HG02852 (cell line): ENCODE results near the gene CLRN2.

Experiments
- ATAC-seq: cut with Tn5 transposase; IDR thresholded peaks from one replicate; pipeline ENCODE4 v1.9.1; 2021; ENCODE audit warnings: mild to moderate bottlenecking, moderate library complexity; ENCODE audit not compliant: unreplicated experiment

Gene CLRN2

GRCh38 chr4:17514865-17515264, at the start of gene CLRN2:
TSS of gene CLRN2 (plus strand) at chr4:17515165. CDS start at chr4:17515267, 102 bp downstream.
- ATAC-seq, result no peak

- no peak for ATAC-seq
Observed at GRCh38 chr4:17468619-17469221, 46.2 kb upstream of the CLRN2 start.

GRCh38 chr4:17469931-17470674, 44.9 kb upstream of the CLRN2 start:
- no peak for ATAC-seq

GRCh38 chr4:17475481-17475880, 39.5 kb upstream of the CLRN2 start:
- ATAC-seq, result no peak

GRCh38 chr4:17476853-17477252, 38.1 kb upstream of the CLRN2 start:
- ATAC-seq, result no peak

GRCh38 chr4:17477774-17478472, 37.0 kb upstream of the CLRN2 start:
- no peak for ATAC-seq

GRCh38 chr4:17480210-17480927, 34.6 kb upstream of the CLRN2 start:
- no peak for ATAC-seq

GRCh38 chr4:17480955-17481354, 34.0 kb upstream of the CLRN2 start:
- no peak for ATAC-seq

GRCh38 chr4:17482716-17483115, 32.2 kb upstream of the CLRN2 start:
- ATAC-seq, result no peak

GRCh38 chr4:17489123-17489522, 25.8 kb upstream of the CLRN2 start:
- no peak for ATAC-seq

GRCh38 chr4:17489721-17490120, 25.2 kb upstream of the CLRN2 start:
- no peak for ATAC-seq

- ATAC-seq, result no peak
Observed at GRCh38 chr4:17490575-17491059, 24.3 kb upstream of the CLRN2 start.

- no peak for ATAC-seq
Observed at GRCh38 chr4:17491196-17491595, 23.8 kb upstream of the CLRN2 start.

GRCh38 chr4:17492058-17492741, 22.8 kb upstream of the CLRN2 start:
- no peak for ATAC-seq

- ATAC-seq, result no peak
Observed at GRCh38 chr4:17492876-17493275, 22.1 kb upstream of the CLRN2 start.

GRCh38 chr4:17493619-17494018, 21.3 kb upstream of the CLRN2 start:
- ATAC-seq, result no peak

GRCh38 chr4:17494258-17495190, 20.4 kb upstream of the CLRN2 start:
- no peak for ATAC-seq

GRCh38 chr4:17497890-17498523, 17.0 kb upstream of the CLRN2 start:
- no peak for ATAC-seq

GRCh38 chr4:17500574-17500973, 14.4 kb upstream of the CLRN2 start:
- ATAC-seq, result no peak
